Activated T-cell treated with anti-CD3 and anti-CD28 coated beads for 48 hours (primary cell): Measurements from ENCODE around the gene CHN1.
A peak's percentile ranks its signal among the peaks of the same experiment; 100 is the strongest.

Source experiments
- DNase-seq: peaks from one replicate; pipeline ENCODE4 v3.0.0-alpha.2; 2020; ENCODE audit warnings: low read depth

The CHN1 gene

DNA sequence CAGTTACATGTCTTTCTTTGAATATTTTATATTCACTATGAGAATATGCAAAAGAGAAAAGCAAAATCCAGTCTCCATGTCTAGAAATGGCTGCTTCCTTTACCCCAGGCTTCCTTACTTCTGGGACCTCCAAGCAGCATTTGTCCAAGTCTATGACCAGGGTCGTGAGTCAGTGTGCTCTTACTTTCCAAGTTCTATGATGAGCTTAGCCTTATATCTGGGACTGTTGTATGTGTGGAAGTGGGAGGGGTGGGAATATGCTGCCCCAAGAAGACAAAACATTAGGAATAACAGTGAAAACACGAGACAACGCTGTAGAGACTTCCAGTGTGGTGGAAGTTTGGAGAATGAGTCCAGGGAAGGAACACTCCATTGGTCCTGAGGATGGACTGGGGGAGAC is 219.7 kb downstream of the CHN1 start:
- DNase-seq = no peak

DNA sequence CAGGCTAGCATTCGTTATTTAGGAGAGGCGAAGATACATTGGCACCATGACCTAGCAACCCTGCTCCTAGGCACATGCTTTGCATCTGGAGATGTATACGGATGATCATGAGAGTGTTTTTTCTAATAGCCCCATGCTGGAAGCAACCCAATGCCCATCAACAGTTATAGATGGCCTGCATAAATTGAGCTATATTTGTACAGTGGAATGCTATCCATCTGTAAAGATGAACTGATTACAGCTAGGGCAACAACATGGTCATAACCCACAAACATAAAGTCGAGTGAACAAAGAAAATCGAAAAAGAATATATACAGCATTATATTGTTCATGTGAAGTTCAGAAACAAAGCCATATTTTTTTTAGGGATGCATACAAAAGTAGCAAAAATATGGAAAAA is 220.3 kb downstream of the CHN1 start:
- DNase-seq = no peak

DNA sequence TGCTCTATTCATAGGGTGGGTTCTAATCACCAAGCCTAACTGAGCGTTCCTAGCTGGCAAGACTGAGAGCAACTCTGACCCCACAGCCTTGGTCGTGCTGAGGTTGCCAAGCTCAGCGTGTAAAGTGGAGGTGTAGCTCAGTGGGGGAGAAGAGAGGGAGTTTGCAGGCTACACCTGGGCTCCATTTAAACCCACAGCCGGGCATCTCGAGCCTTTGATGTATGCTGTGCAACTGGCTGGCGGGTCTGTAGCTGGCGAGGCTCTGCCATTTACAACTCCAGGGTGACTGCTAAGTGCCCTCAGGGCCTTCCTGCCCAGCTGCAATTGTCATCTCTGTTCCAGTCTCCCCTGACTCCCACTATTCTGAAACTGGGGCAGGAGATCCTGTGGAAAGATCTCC is 220.9 kb downstream of the CHN1 start:
- DNase-seq = no peak

DNA sequence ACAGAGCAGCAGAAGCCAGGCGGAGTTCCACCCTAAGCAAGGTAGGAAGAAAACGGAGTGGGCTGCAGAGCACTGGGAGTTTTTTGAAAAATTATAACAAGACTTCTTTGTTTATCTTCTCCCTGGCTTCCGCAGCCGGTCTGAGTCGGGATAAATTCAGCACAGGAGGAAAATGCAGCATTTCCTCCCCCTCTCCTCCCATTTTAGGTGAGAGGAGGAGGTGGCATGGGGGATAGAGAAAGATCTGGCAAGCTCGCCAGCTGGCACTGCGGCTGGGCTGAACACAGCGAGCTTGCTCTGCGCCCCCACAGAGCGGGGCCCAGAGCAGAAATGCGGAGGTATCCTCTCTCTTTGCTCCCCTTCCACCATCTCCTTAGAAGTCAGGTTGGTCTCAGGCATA is 223.2 kb downstream of the CHN1 start:
- DNase-seq = no peak

DNA sequence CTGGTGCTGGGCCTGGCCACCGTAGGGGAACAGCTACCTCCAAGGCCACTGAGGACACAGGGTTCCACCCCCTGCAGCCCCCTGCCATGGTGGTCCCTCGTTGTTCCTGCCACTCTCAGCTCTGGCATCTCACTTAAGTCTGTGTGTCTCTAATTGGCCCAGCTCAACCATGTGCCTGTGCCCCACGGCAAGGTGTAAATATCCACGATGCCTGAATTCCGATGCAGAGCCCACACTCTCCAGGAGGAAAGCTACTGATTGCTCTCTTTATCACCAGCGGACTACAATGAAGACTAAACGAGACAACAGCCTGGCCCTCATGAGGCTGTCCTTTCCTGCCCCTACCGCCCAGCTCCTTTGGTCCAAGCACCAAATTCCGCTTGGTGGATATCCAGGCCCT is 223.9 kb downstream of the CHN1 start:
- no peak for DNase-seq

DNA sequence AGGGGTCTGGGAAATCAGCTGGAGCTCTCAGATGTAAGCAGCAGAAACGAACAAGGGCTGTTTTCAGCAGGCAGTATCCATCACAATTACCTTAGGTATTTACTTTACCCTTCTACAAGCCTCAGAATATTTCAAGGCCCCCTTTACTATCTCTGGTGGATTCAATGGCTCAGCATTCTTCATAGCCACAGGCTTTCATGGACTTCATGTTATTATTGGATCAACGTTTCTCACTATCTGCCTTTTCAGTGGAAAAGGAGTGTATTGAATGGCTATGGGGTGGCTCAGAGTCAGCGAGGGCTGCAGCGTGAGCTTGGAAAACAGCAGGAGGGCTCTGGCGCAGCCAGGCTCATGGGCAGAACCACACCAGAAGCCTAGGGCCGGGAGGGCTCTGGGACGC is 224.3 kb downstream of the CHN1 start:
- no peak for DNase-seq

DNA sequence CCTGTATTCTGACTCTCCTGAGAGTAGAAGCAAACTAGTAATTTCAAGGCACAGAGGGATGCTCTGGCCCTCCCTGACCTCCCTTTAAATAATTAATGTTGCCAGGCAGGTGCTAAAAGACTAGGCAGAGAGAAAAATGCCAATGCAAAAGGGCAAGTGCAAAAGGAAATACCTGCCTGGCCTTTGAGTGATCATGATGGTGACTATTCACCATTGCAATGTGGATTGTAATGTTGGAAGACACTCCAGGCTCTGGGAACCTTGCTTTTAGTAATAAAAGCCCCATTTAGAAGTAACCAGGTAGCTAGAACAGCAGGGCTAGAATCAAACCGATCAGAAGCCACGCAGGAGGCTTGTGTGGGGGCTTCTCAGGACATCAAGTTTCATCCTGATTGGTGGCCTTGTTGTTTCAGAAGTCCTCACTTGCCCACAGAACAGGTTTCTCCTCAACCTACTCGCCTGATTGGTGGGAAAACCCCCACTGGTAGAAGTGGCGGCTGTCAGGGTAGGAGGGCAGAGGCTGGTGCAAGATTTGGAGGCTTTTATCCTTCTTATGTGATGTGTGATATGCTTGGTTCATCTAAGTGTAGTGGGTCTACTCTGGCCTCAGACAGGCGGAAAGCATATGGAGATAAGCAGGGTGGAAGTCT is 224.9 kb downstream of the CHN1 start:
- DNase-seq = no peak

DNA sequence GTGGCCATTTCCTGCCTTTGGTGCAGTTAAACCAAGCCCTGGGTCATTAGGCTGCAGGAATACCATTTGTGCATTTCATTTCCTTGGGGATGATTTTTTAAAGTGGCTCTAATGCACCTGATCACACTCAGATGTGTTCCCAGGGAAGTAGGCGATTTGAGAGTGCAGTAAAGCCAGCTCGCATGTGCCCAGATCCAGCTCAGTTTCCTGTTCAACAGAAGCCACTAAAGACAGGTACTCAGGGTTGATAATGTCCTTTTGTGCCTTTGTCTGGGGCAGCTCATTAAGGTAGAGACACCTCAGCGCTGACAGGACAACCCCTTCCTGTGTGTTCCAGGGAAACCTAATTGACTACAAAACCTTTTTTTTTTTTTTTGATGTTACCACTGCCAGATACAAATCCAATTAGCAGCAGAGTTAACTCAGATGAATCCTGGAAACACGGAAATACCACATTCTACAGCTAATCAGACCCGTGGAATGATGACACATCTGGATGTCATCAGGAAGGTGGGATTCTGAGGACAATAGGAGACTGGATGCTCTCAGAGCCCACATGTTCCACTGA is 225.7 kb downstream of the CHN1 start:
- no peak for DNase-seq

DNA sequence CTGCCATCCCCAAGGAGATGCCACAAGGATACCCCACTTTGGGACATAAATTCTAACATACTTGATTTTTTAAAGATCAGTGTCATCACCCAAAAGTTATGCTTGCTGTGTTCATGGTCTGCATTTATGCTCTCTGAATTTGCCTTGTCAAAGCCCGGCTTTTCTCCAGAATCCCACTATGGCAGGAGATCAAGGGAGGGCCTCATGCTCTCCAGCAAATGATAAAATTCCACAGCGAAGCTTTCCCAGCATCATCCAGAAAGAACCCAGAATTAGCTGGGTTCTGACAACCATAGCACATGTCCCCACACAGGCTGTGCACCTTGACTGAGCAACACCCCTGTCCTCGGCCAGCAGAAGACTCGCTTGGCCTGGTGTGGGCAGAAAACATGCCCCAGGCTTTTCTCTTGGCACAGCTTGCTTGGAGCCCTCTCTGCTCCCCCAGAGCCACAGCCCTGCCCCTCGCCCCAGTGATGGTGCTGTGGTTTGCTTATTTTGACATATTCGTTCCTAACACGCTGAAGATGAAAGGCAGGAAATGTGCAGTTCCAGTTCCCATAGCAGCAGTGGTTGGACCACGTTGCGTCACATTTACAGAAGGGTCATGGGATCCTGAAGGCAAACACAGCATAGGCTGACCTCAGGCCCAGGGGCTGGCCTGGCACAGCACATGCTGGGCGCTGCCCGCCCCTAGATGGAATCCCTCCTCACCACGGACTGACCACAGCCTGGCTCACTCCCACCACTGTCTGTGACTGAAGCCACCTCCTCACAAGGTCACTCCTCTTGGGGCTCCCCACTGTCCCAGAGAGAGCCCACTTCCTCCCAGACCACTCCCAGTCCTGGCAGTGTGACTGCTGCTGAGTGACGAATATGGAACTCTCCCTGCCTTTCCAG is 226.8 kb downstream of the CHN1 start:
- DNase-seq = peak; percentile 65

DNA sequence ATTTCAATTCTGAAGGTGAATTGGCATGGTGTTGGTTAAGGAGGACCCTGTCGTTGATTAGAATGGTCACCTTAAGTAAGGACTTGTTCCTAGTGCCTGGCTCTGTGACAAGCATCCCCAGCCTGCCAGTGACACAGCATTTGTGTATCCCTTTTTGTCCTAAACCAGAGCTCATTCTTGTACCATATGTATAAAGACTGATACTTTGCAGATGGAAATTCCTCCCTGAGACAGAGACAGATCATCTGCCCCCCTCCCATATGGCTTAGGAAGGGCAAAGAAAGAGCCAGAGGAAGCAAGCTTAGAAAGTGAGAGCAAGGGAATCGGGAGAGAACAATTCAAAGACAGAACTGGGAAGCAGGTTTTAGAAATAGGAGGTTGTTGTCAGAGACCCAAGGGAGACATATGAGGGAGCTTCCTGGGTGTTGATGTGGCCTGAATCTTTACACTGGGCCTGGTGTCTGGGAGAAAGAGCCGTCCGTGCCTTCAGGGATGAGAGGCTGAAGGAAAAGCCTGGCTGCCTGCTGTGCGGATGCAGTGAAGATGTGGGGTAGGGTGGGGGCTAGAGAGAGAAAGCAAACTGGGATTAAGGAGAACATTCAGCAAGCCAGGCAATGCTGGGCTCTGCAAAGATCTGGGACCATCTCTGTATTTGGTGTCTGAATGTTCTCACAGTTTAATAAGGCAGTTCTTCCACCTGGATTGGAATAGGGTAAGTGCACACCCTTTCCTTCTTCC is 227.7 kb downstream of the CHN1 start:
- no peak for DNase-seq

DNA sequence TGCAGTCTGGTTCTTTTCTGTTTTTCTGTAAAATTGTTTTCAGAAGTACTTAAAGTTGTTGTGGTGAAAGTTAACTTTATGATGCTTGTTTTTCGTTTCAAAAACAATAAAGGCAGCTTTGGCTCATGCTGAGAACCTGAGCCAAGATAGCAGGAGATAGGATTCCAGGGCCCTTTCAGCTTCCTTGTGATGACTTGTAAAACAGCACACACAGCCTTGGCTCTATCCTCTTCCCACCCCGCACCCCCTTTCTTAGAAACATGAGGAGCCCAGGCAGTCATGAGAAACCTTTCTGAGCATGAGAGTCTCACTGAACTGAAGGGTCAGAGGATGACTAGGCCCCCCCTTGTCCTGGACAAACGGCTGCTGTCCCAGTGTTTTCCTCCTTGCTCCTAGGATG is 228.5 kb downstream of the CHN1 start:
- DNase-seq = no peak

DNA sequence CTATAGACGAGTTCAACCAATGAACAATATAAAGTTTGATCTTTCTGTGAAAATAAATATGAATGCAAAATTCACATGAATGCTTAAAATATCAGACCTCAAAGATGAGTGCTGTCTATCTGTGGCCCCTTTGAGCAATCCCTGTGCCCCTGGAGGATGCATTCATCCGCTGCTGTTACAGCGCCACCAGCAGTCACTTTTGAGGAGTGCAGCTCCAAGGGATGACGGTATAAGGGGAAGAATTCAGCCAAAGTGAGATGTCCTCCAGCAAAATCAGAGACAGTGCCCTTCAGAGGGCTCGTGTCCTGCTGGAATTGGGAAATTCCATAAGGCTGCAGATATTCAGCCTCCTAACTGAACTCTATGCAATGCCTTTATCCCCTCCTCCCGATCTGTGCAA is 229.0 kb downstream of the CHN1 start:
- DNase-seq = no peak

DNA sequence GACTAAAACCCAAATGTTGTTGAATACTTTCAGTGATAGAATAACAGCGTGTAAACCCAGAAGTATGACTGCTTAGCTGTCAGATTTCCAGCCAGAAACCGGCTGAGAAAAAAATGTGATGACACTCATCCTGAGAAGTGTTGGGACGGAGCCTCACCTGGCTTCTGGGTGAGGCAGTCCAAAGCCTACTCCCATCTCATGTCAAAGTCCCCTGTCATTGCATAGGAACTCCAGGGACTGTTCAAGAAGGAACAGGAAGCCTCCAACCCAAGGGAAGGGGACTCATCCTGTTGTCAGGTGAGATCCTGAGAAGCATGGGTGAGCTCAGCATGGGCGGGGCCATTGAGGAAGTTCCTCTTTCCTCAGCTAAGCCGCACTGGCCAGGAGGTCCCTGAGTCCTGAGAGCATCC is 229.6 kb downstream of the CHN1 start:
- no peak for DNase-seq

DNA sequence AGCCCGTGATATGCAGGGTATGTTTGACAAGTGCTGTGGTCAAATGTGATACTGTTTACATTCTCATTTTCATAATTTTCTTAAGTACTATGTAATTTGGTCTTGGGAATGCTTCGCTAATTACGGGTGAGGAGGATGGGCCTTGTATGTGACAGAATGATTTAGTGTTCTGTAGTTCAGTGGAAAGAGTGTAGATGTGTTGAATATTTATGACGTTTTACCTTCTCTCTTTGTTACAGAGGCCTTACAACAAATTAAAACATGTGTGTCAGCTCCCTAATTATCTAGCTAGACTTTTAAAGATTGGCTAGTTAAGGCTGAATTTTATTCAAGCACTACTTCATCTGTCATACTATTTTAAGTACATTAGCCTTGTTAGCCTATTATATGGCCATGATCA is 230.3 kb downstream of the CHN1 start:
- no peak for DNase-seq

DNA sequence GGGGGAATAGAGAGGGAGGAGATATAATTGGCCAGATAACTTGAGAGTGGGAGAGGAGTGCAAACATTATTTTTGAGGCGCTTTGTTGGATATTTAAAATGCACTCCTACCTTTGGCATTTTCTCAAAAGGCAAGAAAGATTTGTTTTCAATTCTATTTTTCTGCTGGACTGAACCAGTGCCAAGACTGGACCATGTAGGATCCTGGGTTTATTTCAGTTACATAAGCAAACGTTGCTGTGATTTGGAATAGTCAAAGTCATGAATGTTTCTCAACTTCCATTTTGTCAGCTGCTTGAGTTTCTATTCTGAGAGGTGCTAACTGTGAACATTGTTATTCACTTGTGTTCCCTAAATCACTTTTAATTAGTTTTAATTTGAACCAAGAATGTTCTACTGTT is 232.0 kb downstream of the CHN1 start:
- no peak for DNase-seq

DNA sequence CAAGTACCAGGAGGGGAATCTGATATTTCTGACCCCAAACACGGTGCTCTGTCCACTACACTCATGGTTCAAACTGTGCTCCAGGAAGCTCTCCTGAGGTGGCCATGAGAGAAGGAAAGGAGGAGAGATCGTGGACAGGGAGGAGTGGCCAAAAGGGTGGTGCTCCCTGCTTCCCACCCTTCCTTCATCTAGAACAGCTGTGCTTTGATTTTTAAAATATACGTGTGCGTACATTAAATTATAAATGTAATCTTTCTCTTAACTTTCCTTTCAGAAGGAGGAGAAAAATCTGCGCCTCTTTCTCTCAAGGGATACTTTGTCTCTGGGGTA is 232.7 kb downstream of the CHN1 start:
- DNase-seq = no peak

DNA sequence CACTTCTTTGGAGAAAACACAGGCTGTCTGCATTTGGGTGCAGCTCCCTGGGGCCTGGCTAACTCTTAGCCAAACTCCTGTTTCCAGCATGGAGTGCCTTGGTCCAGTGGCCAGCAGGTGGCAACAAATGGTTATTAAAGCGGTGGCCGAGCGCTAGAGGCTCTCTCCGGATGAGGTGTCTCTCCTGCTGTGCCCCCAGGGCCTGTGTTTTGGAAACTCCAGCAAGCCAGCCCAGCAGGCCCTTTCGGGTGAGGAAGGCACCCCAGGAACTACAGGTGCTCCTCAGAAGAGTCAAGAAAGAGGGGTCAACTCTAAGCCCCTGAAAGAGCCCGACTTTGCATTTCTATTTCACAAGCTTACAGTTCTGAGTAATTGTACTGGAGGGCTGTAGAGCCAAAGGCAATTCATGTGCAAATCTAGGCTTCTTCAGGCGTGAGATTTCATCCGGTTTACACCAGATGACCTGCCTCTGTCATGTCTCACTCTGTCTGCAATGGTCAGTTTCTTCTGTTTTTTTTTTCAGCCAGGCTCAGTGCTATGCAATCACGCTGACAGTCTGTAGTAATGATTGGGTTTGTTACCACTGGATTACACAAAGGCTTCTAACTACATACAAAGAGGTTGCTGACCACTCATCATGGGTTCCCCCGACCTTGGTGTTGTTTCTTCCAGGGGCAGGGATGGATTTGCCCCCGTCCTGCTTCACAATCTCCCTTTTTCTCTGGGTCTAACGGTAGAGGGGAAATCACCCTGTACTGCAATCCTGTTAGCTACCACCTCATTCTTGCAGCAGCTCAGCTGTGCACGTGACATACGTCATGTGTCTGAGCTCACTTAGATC is 233.3 kb downstream of the CHN1 start:
- DNase-seq = peak; percentile 38

DNA sequence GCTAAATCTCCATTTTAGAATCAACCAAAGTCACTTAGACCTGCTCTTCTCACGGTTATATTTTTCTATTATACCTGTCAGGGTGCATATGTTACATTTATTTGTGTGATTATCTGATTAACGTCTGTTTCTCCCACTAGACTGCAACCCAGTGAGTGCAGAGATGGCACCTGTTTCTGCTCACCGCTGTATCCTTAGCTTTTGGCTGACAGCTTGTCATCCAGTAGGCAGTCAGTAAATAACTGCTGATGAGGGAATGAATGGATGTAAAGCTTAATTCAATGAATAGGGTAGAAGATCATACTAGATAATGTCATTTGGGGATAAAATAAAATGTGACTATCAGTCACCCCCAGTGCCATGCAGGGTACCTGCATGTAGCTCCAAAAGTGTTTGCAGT is 234.0 kb downstream of the CHN1 start:
- DNase-seq = no peak

DNA sequence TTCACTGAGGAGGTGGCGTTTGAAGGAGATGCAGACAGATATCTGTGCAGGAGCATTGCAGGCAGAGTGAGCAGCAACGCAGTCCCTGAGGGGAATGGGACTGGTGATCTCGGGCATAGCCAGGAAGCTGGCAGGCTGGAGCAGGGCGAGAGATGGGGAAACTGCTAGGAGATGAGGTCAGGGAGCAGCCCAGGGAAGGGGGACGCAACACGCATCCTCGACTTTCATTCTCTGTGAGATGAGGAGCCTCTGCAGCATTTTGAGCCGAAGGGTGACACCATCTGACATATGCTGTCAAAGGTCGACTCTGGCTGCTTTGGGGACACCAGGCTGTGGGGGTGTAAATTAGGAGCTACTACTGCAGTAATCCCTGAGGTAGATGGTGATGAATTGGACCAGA is 236.6 kb downstream of the CHN1 start:
- DNase-seq = no peak

DNA sequence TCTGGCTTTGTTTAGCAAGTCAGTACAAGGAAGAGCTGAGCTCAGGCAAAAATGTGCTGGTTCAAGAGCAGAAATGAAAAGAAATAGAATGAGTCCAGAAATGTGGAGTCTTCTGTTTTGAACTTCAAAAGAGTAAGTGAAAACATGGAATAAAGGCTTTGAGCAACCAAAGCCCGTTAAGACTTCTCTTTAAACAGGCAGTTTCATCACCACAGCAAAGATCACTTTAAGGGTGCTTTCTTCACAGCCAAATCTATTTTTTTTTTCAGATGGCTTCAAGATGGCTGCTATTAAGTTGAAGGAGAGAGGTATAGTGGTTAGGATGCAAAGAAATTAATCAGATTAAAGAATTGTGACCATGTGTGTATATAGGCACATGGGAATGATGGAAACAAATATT is 238.9 kb downstream of the CHN1 start:
- DNase-seq = no peak

DNA sequence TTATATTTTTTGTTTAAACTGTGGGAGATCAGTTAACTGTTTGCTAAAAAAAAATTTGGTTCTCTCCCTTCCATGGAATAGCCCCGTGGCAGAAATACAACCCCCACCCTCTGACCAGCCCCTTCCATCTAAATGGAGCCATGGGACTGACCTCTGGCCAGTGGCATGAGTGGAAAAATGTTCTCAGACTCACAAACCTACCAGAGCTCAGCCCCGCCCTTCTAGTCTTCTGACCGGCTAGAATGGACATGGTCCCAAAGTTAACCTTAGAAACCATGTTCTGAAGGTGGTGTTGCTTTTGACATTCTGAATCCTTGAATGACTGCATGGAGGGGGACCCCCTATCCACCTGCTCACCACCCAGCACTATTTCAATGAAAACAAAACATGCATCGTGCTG is 239.6 kb downstream of the CHN1 start:
- DNase-seq = no peak
